Left renal cortex interstitium (tissue), 4 donors: ENCODE data around the gene CES2. TPM values are rescaled to one million over a fixed set of nuclear protein-coding genes. Genes with fewer than 3 reads are reported as not detected.

Experiments used
- DNase-seq, 4 donors: peaks; one replicate each; pipeline ENCODE4 v3.0.0-alpha.2; 2013; ENCODE audit warnings: low read depth in 4 of 4, low spot score in 2 of 4, missing footprints in 1 of 4
- polyA plus RNA-seq, 4 donors: library from polyadenylated mRNA; unstranded; fragments of 120-200 nt; gene quantifications; one replicate each; pipeline ENCODE4 v1.2.1, GENCODE V29; 2013; ENCODE audit not compliant: insufficient read length in 4 of 4

Gene CES2
- polyA plus RNA-seq, 4 donors: 40.3 to 49.6 (median 45.3) TPM

DNA sequence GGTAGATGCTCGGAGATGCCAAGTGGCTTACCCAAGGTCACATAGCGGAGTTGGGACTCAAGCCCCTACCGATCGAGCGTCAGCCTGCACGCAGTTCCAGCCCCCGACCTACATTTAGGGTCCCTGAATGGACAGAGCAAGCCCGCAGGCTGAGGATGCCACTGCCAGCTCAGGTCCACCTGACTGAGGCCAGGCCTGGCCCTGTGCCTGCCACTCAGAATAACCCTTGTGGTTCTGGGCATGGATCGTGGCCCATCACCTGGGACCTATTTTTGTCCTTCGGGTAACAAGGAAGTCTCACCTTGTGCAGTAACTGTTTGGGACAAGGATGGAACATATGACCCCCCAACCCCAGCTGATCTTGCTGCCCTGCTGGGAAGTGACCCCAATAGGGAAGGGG is 33.7 kb upstream of the CES2 start:
- no peak for DNase-seq

DNA sequence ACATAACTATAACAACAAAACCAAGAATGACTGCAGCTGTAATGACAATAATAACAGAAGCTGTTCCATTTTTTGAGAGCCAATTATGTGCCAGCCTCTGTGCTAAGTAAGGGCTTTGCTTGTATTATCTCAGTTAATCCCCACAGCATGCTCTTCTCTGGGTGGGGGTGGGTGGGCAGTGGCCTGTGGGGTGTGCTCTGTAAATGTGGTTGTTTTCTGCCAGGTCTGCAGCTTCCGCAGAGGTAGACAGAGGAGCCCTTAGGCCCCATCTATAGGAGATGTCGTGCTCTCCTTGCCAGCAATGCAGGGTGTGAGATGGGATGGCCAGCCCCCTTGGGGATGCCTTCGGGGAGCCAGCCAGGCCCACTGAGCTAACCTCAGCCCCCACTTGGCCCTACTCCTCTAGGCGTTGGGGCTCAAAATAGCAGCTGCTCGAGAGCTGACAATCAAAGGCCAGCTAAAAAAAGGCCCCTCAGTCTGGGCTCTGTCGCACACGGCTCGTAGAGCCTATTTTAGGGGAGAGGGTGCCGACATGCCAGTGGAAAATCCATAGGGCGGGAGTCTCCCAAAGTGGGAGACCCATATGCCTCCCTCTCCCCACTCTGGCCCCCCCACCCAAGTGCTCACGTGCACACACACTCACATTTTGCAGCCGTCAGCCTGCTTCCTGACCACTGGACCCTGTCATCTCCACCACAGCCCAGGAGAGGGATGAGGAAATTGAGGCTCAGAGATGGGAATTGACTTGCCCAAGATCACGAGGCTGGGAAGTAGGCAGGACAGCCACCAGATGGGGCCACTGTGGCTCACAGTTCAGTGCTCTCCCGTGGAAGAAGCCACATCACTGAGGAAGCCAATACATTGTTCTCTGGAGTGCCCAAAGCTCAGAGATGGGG is 32.4 kb upstream of the CES2 start:
- DNase-seq: no peak

DNA sequence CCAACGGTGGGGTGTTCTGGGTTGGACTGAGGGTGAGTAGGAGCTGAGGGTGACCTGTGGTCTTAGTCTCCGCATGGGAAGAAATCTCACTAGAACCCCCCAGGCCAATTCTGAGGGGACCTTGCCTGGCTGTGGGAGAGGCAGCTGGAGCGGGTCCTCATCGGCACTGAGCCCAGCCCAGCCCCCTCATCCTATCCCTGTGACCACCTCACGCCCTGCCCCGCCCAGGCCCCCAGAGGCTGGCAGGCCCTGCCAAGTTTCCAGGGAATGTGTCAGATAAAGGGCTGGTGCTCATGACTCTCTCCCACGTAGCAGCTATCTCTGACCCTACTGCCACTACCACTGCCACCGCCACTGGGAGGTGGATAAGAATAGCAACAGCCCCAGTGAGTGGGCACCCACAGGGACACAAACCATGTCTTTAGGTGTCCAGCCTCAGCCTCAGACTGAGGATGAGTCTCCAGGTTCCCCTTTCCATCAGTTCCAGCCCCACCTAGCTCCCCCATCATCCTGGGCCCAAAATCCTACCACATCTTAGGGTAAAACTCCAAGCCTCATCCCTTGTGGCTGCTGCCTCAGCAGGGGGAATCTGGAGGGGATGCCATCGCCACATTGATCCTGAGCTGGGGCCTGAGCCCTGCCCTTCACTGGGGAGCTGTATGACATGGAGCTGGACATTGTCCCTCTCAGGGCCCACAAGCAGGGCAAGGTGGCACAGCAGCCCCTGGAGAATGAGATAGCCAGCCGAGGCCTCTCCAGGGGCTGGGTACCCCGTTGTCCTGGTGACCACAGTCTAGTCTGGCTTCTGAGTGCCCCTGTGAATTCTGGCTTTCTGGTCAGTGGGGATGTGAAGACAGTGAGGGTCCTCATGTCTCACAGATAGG is 31.5 kb upstream of the CES2 start:
- no peak for DNase-seq

DNA sequence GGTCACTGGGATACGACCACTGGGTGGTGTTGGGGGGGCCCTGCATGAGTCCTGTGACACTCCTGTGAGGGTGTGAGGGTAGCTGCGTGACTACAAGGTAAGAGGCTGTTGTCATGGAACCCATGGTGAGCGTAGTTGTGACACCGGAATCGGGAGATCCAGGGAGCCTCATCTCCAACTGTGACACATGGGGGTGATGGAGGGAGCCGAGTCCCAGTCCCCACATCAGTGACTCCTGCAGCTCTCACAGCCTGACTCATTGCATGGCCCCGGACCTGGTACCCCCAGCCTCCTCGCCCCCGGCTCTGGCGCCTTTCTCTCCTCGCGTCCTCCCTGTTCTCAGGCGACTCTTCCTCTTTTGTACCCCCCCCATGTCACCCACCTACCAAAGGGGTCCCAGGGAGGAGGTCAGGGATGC is 30.9 kb upstream of the CES2 start:
- no peak for DNase-seq

DNA sequence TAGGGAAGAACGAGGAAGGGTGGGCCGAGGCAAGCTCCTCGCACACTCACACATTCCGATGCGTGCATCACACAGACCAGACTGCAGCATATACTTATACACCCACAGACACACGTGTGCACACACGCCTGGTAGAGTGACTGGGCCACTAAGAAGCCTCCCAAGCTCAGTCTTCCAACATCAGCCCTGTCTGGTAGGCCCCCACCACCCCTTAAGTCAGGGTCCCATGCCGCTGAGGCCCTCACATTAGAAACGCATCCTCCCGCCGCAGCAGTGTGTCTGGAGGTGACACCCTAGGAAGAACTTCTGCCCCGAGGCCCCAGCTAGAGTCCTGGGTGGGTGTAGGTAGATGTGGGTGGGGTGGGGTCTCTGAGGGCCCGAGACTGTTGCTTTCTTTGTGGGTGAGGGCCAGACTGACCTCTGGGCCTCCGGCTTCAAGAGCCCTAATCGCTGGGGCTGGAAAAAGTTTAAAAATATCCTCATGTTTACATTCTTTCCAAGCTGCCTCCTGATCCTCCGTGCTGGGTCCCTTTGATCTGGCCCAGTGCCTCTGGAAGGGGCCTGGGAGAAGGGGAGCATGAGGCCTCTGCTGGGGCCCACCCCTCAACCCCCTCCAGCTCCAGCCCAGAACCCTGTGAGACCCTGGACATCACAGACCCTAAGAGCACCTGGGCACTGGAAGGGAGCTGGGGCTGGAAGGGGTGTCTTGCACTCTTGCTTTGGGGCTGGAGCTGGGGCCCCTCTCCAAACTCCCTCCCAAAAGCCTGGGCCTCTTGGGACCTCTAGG is 30.3 kb upstream of the CES2 start:
- DNase-seq: no peak

DNA sequence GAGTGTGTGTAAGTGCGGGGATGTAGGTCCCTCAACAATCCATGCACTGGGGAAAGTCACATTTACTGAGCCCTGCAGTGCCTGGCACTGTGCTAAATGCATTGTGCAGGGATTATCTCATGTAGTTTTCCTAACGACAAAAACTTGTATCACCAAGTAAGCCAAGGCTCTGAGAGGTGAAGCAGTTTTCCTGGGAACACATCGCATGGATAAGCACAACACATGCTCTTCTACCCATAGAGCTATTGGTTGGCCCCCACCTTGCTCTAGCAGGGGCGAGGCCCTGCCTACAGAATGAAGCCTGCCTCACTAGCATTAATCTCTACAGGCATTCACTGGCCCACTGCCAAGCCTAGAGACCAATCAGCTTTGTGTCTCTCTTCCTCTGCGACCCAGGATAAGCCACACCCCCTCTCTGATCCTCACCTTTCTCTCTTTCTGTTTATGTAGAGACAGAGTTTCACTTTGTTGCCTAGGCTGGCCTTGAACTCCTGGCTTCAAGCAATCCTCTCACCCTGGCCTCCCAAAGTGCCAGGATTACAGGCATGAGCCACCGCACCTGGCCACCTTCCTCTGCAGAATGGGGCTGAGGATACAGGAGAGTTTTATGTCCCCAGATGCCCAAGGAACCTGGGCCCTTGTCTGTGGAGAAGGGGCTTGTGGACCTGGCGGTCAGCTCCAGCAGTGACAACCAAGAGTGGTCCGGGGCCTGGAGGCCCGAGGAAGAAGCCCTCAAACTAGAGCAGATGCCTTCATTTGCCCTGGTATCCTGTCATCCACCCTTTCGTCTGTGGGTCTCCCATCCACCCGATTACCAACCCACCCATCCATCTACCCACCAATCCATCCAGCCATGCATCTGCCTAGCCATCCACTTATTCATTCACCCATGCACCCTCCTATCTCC is 29.4 kb upstream of the CES2 start:
- DNase-seq: peak in 1 of 4 donors; percentile 67

DNA sequence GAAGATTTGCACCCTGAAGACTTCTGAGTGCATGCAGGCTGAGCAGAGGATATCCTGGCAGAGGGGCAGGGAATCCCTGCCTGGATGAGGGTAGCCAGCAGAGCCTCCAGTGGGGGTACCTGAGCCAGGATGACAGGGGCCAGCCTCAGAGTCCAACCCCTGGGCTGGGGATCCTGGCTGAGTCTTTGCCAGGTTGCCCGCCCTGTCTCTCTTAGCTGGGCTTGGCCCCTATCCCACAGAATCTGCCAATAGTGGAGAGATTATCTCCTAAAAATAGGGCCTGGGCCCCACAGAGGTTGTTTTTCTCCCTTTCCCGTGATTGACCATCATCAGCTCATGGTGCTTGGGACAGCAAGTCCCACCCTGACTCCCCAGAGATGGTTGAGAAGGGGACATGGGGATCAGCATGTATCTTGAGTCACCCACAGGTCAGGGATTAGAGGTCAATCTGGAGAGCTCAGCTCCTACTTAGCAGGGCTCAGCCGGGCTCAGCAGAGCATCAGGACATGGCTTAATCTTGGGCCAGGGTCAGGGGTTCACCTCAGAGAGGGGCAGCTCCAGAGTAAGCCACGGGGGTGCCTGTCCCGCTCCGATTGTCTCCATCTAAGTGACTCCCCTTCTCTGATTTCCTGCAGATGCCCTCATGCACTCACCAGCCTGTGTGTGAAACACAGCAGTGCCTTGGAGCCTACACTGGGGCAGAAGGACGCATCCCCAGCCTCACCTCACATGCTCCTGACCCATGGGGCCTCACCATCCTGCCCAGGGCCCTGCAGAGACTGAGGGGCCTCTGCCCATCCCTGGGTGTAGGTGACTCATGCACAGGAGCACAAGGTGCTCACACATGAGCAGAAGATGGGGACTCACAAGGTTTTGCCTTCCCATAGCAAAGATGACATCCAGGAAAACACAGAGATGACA is 28.1 kb upstream of the CES2 start:
- no peak for DNase-seq

DNA sequence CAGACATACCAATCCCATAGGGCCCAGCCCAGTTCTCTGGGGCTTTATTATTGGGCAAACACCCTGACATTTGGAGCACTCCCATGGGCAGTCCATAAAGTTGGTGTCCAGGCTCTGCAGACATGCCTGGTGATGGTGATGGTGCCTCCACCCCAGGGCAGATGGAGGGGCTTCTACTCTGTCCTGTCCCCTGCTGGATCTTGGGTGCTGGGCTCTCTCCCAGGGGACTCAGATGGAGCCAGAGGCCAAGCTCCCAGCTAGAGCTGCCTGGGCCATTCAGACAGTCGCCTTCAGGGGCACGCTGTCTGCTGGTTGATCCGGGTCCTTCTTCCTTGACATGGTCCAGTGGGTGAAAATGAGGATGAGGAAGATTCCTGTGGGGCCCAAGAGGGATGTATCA is 27.2 kb upstream of the CES2 start:
- DNase-seq: no peak

DNA sequence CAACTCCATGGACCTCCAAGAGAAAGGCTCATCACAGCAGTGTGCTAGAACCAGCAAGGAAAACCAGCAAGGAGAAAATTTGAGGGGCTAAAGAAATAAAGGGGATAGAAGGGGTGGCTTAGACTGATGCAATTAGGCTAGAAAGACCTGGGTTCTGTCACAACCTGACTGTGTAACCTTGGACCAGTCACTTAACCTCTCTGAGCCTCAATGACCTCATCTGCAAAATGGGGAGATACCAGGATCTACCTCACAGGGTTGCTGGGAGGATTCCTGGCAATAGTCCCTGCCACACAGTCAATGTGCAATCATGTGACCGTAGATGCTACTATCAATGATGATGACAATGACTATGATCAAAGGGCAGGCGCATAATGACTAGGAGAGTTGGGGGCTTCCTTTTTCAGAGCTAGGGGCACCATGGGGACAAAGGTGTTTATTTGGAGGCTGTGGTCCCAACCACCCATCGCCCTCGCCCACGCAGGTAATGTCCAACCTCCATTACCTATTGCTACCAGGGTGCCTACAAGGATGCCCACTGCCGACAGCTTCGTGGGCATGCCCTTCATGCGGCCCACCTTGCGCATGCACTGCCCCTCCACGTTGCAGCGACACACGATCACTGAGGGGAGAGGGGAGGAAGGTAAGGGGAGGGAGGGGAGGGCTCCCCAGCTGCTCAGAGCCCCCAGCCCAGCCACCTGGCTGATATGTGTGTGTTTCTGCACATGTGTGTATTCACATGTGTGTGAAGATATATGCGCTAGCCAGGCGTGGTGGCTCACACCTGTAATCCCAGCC is 26.4 kb upstream of the CES2 start:
- DNase-seq: no peak

DNA sequence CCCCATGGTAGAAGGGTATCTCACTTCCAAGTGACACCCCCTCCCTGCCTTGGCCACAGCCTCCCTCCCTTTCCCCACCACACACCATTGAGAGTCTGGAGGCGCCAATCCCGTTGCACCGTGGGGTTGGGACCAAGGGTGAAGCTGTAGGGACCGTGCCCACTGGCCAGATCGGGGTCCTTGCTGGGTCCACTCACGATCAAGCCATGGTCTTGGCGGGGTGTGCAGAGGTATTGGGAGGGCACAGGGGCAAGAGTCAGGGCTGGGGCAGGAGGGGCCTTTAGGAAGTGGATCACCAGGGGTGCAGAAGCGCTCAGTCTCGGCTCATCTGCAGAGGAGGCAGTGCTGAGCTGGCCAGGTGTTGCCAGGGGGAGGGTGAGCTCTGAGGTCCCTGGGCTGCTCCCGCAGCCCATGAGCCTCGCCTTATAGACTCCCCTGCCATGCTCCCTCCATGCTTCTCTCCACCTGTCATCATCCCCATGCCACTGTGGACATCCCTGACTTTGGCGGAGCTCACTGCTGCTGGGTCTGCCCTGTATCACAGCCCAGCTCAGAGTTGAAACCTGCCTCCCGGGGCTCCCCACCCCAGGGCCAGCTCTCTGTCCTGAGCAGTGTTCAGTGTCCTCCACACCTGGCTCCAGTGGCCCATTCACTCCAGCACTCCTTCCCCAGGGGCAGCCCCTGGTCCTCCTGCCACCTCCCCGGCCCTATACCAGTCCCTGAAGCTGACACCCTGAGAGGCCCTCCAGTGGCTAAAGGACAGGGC is 25.0 kb upstream of the CES2 start:
- DNase-seq: no peak

DNA sequence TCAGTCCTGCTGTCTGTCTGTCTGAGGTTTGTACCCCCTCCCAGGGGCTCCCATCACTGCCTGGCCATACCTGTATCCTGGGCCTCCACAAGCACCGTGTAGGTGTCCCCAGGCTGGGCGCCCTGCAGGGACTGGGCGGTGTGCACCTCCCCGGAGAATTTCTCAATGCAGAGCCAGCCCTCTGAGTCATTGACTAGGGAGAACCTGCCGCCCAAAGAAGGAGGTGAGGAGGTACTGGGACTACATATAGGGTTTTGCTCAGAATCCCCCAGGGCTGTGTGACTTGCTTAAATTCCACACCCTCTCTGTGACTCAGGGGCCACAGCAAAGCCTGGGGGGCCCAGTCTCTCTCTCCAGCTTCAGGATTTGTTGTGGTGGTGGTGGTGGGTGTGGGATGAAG is 24.2 kb upstream of the CES2 start:
- no peak for DNase-seq

DNA sequence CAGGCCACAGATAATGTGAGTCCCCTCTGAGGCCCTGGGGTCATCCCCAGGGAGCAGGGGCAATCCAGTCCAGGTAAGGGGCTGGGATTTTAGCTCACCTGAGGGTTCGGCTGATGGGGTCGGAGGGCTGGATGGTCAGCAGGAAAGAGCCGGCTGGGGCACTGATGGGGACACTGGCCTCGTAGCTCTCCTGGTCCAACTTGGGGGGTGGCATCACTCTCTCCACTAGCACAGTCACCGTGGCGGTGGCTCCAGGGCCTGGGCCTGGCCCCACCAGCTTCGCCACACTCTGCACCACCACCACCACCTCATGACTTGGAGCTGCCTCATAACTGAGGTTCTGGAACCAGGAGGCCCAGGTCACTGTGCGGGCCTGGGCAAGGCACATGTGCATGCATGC is 23.5 kb upstream of the CES2 start:
- DNase-seq: no peak

DNA sequence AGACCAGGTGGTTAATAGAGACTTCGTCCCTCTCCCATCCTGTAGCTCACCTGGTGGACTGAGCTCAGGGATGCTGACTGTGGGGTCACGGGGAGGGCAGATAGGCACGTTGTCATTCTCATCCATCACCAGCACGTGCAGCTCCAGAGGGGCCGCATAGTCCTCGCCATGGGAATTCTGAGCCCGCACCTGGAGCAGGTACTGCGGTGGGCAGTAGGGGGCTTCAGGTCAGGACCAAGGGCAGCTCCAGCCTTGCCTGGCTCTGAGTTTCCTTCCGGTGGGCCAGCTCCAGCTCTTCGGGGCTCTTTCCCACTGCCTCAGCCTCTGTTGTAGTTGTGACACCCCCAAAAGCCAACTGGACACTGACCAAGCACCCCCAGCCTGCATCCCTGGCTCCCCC is 22.2 kb upstream of the CES2 start:
- DNase-seq: no peak

DNA sequence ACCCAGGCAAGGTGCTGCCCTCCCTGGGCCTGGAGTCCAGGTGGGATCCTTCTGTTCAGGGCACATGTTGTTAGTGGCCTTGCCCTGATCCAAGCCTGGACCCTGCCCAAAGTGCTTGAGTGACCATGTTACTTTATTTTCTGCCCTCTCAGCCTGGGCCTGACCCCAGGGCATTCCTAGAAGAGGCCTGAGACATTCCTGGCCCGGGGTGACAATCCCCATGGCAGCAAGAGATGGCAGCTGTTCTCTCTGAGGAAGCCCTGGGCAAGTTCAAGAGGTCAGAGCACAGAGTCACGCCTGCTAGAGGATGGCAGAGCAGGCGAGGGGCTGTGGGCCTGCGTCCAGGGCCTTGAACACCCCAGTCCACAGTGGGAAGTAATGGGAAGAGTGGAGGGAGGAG is 21.6 kb upstream of the CES2 start:
- DNase-seq: no peak

DNA sequence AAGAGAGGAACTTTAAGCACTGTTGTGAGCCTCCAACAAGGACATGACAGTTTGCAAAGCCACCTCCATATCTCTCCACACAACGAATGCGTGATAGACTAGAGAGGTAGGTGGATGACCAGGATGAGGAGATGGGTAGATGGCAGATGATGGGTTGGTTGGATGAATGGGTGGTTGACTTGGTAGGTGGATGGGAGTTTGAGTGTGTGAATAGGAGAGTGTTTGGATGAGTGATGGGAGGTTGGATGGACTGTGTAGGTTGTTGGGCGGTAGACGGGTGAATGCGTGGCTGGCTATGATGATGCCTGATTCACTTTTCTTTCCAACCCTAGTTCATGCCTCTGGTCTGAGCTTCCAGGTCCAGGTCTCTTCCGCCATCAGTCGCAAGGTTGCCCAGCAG is 20.8 kb upstream of the CES2 start:
- no peak for DNase-seq

DNA sequence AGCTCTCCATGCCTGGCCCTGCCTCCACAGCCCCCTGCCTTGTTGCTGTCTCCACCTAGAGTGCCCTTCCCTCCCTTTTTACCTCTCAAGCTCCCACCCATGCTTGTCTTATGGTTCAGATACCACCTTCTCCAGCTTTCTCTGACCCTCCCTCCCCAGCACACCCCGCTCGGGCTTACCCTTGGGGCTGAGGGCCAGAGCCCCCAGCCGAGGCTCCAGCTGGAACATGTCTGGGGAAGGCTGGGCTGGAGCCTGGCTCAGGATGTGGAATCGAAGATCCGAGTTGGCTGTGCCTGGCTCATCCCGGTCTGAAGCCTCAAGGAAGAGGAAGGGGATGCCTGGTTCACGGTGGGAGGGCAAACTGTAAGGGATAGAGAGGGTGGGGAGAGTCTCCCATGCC is 20.3 kb upstream of the CES2 start:
- DNase-seq: no peak

DNA sequence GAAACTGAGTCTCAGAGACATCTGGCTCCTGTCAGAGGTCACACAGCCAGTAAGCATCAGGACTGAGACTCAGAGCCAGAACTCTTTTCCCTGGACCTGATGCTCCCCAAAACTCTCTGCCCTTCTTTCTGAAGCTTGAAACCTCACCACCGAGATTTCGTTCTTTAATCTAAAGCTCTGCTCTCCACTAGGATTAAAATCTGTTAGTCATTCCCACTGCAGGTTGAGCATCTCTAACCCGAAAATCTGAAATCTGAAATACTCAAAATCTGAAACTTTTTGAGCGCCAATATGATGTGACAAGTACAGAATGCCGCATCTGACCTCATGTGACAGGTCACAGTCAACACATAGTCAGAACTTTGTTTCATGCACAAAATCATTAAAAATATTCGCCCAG is 18.8 kb upstream of the CES2 start:
- DNase-seq: no peak
